NK-92 (cell line): ENCODE results near the gene ARMH4.

Experiments
- DNase-seq: peaks from one replicate; lab custom pipeline; 2025; ENCODE audit not compliant: unreplicated experiment; lab: John Stamatoyannopoulos, UW

Gene ARMH4

DNA sequence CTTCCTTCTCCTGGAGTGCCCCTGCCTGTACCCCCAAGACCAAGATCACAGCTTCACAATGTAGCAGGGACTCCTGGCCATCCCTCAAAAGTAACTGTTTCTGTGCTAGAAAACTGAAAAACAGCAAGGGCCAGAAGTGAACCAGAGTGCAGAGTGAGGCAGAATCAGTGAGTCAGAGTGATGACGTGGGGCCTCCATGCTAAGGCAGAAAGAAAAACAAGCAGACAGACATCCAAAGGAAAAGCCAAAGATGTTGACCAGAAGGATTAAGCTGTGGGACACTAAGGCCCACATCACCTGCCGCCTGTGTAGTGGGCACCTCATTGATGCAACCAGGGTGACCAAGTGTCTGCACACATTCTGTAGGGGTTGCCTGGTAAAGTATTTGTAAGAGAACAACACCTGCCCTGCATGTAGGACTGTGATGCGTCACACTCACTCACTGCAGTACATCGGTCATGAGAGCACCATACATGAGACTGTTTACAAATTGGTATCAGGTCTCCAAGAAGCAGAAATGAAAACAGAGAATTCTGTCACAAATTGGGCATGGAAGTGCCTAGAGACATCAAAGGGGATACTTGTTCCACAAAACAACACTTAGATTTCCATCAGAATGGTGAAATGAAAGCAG is 51.2 kb downstream of the ARMH4 start:
- no peak for DNase-seq

DNA sequence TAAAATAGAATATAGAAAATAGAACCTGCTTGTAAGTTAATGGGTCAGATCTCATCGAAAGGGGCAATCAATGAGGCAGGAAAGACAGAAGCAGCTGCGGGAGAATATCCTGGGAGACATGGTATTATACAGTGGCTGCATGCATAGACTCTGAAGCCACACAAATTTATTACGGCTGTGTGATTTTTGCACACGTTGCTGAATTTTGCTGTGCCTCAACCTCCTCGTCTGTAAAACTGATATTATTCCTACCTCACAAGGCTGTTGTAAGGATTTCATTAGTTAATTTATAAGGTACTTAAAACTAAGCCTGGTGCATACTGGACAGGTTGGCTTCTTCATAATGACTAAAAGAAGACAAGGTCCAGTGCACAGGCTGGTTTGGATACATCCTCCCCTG is 52.3 kb downstream of the ARMH4 start:
- DNase-seq: no peak

DNA sequence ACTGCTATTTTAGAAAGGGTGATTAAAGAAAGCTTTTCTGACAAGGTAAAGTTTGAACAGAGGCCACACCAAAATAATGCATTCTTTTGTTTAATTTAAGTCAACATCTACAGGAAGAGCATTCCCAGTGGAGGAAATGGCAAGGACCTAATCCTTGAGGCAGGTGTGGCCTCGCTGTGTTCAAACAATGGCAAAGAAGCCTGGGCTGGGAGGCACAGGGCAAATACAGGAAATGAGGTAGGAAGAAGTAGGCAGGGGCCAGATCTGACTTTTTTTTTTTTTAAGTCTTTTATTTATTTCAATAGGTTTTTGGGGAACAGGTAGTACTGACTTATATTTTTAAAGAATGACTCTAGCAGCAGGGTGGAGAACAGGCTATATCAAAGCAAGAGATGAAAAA is 53.5 kb downstream of the ARMH4 start:
- DNase-seq: no peak

DNA sequence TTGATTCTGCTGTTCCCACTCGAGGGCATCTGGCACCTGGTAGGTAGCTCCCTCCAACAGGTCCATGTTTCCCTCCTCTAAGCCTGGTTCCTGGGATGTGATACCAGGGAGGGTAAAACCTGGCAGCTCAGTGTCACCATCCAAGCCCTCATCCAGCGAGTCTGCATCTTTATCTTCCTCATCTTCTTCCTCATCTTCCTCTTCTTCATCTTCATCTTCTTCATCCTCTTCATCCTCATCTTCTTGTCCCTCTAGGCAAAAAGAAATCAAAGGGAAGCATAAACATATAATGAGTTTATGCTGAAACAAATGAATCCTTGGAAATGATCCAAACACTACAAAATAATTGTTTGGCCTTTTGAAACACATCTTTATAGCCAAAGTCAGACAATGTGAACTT is 55.3 kb downstream of the ARMH4 start:
- DNase-seq: no peak

DNA sequence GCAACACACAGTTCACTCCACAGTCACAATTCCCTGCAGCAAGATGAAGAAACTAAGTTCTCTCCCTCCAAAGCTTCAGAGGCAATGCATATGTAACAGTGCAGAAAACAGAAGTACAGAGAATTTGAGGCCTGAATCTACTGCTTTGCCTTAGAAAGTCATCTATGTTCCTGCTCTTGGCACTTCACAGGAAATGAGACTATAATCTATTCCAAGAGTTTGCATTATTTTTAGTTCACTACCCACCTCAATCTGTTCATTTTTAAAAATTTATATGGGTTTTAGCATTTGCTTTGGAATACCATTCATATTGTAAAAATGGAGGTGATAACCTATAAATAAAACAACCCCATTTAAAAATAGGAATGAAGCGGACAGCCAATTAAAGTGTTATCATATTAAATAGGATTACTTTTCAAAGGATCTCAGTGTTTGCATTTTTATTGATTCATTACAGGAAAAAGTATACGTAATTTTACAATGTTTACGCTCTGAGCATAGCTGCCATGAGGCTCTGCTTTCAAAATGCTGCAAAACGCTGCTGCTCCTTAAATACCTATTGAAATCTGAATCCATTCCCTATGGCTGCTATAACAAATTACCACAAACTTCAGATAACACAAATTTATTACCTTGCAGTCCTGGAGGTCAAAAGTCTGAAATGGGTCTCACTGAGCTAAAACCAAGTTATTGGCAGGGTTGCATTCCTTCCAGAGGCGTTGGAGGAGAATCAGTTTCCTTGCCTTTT is 60.0 kb downstream of the ARMH4 start:
- DNase-seq: no peak

DNA sequence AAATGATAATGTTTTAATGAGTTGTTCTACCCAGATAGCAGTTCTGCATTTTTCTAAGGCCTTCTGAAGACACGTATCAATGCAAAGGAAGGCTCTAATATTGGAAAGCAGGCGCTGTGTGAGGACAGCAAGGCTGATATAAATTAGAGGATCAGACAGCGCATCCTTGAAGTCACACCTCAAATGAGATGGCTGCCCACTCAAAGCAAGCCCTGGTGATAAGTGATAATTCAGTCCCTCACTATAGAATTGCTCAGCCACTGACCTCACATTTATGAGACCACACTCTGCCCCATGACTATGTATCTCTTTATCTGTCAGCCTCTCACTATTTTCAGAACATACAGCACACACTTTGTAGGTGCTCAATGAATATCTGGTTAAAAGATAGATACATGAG is 62.4 kb downstream of the ARMH4 start:
- no peak for DNase-seq

DNA sequence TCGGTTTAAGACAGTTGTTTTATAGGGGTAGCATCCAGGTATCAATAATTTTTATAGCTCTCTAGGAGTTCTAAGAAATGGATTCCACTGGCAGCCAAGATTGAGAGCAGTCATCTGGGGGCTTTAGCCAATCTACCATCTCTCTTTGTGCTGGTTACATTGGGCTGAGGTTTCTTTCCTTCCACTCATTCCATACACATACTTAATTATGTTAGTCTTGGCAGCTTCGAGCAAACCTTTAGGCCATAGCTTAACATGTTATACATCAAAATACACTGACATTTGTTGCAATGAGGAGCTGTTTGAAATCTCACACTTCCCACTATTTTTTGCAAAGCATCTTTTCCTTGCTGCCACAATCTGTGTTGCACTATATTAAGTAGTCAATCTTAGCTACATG is 63.1 kb downstream of the ARMH4 start:
- DNase-seq: no peak

DNA sequence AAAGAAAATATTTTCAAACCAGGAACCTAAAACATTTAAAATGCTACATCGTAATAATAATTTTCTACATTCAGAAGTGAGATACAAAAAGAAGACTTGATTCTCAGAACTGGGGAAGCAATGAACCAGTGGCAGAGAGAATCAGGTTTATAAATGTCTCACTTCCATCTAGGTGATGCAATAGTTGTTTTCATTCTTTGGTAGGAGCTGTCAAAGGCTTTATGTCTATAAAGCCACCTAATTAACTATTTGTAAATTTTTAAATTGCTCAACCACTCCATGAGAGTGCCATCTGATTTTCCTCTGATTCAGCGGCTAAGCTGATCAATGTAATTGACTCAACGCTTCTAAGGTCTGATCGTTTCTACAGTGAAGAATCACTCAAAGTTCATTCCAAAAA is 66.1 kb downstream of the ARMH4 start:
- DNase-seq: no peak

DNA sequence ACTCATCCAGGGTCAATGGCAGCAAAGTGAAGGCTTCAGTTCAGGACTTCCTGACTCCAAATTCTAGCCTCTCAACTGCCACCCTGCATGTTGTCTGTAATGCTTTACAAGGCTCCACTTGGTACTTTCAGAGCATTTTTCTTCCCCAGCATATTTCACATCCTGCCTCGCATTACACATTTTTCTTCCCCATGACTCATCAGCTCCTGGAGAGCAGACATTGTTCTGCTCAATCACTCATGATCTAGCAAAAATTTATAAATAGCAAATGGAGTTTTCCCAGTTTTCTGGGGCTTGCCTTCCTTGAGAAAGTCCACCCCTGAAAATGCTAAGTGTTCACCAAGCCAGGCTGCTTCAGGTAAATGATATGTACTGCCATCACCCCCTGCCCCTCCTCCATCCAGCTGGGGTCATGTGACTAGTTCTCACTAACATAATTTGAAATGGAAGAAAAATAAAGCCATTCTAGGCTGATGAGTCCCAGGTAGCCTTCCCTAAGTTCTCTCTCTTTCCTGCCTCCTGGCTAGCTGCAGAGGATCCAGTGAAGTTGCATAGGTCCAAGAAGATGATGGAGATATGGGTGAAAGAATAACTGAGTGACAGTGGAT is 69.4 kb downstream of the ARMH4 start:
- no peak for DNase-seq

DNA sequence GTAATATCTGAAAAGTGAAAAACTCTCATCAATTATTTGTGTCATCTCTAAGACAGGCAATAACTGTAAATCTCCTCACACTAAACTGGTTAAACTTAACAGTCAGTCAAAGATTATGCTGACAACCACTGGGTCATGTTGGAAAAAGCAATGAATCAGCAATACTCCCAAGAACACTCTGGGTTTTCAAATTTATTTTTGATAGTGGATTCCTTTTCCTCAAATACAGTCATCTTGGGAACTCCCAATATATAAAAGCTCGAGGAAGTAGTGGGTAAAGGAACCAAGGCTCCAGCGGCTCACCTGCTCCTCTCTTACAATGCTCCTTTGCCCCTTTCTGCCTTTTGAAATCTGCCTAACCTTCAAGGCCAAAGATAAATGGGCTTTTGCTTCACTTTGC is 70.0 kb downstream of the ARMH4 start:
- no peak for DNase-seq

DNA sequence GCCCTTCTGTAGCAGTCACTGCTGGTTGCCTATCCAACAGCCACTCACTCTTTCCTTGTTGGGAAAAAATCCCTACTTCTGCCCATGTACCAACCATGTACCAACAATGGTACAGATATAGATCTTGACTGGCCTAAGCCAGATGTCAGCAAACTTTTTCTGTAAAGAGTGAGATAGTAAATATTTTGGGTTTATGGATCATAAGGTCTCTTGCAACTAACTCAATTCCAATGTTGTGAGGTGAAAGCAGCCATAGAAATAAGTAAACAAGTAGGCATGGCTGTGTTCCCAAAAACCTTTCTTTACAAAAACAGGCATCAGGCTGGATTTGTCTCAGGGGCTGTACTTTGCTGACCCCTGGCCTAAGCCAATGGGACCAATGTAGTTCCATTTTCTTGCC is 73.5 kb downstream of the ARMH4 start:
- DNase-seq: no peak

DNA sequence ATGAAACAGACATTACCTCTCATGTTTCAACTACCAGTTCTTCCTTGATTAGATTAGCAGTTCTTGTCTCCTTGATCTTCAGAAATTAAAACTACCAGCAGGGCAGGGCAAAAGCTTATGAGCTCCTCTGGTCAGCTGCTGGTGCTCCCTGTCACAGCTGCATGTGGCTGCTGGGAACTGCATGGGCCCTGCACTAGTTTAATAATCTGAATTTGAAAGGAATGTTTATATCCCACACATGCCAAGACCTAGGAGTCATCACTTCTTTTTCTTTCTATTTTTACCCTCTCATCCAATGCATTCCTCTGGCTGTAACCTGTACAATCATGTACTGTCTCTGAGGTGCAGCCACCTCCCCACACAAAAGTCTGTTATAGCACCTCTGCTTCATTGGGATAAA is 73.9 kb downstream of the ARMH4 start:
- DNase-seq: no peak

DNA sequence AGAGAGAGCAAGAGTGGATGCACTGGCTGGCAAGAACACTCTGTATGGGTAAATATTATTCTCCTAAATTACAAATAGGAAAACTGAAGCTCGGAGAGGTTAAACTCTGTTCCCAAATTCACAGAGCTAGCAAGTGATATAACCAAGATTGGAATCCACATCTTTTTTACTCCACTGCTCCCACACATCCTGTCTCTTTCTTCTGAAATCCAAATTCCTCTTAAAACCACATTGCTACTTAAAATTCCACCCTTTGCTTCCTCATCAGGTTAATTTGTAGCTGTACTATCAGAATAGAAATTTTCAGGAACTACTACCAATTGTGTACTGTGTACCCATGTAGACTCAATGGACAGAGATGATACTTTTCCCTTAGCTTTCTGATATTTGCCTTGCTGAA is 74.4 kb downstream of the ARMH4 start:
- DNase-seq: no peak

DNA sequence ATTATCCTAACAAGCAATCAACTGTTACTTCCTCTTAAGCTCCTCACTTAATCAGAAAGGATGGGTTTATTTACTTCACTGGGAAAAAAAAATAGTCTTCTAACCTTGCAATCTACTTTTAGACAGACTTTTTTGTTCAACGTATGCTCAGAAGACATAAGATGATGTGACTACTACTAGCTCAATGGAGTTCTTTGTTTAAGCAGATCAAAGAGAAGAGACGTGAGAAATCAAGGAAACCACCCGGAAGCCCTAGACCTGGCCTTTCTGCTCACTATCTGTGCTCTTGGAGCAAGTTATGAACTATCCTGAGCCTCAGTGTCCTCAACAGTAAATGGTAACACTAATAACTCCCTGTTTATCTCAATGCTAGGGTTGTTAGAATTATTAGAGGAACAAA is 78.5 kb downstream of the ARMH4 start:
- DNase-seq: no peak

DNA sequence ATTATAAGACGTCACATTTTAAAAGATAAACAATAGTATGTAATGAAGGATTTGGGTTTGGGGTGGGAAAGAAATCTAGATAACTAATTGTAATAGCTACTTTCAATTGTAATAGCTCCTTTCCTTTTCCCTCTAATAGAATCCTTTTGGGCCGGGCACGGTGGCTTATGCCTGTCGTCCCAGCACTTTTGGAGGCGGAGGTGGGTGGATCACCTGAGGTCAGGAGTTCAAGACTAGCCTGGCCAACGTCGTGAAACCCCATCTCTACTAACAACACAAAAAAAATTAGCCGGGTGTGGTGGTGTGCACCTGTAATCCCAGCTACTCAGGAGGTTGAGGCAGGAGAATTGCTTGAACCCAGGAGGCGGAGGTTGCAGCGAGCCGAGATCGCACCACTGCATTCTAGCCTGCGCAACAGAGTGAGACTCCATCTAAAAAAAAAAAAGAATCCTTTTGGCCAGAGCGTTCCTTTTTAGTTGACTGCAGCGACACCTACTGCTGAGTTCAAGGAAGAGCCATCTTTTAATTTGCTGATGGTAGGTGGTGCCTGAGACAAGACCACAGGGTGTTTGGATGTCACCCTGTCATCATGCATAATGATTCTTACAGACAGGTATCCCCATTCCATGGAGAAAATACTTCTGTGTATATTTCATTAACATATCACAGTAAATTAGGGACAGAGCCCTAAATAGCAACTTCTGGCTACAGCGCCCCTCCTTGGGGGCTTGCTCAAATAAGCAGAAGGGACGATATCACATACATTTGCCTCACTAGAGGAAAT is 79.5 kb downstream of the ARMH4 start:
- no peak for DNase-seq

DNA sequence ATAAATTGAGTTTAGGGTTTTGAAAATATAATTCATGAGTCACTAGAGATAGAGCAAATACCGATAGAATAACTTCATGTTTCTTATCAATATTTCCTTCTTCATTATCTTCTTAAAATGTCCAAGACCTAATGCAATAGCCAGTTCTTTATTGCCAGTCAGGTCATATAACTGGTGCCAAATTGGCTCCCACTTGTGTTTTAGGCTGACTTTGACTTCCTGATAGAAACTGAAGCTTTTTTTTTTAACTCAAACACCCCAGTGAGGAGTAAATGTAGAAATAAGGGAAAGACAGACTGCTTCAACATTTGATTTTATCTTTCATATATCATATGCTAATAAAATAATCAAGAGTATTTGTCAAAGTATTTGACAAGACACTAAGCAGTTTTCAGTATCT is 80.7 kb downstream of the ARMH4 start:
- no peak for DNase-seq

DNA sequence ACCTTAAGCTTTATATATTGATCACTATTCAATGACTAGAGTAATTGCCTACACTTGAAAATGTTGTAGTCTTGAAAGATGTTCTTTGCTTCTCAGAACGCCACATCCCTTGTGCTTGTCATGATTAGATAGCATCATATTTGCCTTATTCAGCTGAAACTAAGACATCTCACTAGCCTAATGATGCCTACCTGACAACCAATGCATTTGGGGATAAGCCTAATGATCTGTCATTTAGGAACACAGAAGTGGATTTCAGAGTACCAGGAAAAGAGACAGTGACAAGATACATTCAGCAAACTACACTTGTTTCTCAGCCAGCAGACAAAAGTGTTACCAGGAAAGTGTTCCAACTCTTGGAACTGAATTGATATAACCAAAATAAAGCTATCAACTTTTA is 83.7 kb downstream of the ARMH4 start:
- DNase-seq: no peak

DNA sequence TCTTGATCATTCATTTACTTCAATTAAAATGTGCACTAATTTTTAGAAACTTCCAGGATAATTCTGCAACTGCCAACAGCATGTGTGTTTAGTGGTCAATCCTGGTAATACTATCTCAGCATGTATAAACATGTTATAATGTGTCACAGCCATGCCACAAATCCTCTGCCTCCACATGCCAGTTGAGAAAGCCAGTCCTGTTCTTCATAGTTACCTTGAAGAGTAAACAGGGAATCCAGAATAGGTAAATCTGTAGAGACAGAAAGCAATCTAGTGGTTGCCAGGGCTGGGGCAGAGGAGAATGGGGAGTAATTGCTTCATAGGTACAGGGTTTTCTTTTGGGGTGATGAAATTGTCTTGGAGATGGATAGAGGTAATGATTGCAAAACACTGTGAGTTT is 85.9 kb downstream of the ARMH4 start:
- no peak for DNase-seq

DNA sequence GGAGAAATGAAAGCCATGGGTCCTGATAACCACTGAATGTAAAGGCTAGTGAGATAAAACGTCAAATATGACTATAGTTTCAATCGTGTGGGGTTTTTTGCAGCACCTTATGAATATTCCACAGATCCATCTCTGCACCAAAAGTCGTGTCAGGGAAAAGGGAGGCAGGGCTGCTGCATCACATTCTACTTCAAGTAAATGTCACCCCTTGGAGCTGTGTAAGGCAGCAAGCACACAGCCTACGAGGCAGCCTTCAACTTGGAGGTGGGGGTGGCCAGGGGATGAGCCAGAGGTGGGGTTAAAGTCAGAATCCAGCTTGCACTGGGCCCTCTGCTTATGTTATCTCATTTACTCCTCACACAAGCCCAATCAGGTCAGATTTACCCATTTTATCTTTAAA is 90.4 kb downstream of the ARMH4 start:
- no peak for DNase-seq

DNA sequence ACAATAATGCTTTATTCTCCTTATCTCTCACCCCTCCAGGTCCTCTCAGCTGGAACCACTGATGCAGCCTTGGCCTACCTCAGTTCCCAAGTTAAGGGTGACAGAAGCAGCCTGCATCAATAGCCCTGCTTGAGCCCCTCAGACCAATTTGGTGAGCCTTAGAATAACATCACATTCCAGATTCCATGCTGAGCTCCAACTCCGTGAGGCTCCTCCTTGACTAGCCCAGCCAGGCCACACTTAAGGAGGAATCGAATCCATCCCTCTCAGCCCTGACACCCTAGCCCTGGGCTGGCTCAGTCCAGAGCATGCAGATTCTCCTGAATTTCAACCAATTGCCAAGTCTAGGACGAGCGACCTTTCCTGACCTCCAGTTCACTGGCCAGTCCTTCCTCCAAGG is 91.1 kb downstream of the ARMH4 start:
- no peak for DNase-seq

DNA sequence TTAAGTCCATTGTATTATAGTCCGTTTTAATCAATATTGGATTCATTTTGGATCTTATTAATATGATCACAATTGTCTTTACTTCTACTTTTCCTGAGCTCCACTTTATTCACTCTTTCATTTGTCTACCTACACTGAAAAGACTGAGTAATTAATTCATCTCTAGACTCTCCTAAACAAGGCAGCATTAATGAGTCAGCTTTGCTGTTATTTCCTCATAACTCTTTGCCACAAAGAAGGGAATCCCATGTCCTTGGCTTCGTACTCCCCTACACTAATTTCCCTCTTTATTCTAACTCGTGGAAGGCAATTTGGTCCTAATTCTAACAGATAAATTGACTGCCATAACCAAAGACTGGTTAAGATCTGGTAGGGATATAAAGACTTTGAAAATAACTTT is 91.9 kb downstream of the ARMH4 start:
- DNase-seq: no peak

DNA sequence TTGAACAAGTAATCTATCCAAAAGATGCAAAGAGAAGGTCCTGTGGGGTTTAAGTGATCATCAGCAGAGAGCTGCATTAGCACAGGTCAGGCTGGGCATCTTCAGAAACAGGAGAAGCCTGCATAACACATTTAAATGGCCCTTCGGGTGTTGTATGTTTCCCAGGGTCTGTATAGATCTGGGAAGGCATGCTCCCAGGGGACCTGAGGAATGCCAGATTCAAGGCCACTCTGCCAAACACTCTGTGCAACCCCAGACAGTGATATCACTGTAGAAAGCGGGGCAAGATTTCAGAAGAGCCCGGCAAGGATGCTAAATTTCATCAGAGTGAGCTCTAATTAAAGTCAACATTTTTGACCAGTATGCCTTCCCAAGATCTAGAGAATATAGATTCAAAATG is 92.9 kb downstream of the ARMH4 start:
- no peak for DNase-seq
